ENCODE measurements around the gene LIPM. TPM values are rescaled to one million over a fixed set of nuclear protein-coding genes. Genes with fewer than 3 reads are reported as not detected.
"Not testable (repeated sequence)": the region's sequence is repeated elsewhere in the genome, so short reads cannot be mapped to it uniquely, and the experiment has no call there.

LIPM gene
- total and polyA plus RNA-seq, 2 of the 13 experiments (the other 11 are each of a cell fraction or from before 2014, with no cell fraction given), result not detected

- TF ChIP-seq ARID4A (CRISPR knock-in tag; IDR thresholded peaks at IDR 0.05; ENCODE audit: borderline replicate concordance) (no peak), JARID2 (CRISPR knock-in tag; IDR thresholded peaks at IDR 0.05; ENCODE audit: insufficient replicate concordance) (no peak)
These were observed 33.3 kb downstream of the LIPM start (continued) for GRCh38 chr10:88835910-88836221.

GRCh38 chr10:88837632-88838031 is 35.1 kb downstream of the LIPM start:
- POLR2A ChIA-PET, ATAC-seq: not testable (repeated sequence)

More at GRCh38 chr10:88837632-88838031, 35.1 kb downstream of the LIPM start:
- intact Hi-C loops (cut with micrococcal nuclease; ENCODE audit: unreplicated experiment); H3K4me2 ChIP-seq (ENCODE audit: low read depth, low read length); H3K79me2 ChIP-seq (ENCODE audit: insufficient read depth, low read length); H4K20me1 ChIP-seq (ENCODE audit: insufficient read depth, low read length); H3K4me1 ChIP-seq (ENCODE audit: insufficient read depth, low read length); H3K27ac ChIP-seq (ENCODE audit: extremely low read length, insufficient read depth, low read length); H3K4me3 ChIP-seq (replicated peaks in 1 of 3; ENCODE audit: insufficient read depth in 1 of 3, low read depth in 2 of 3, low read length in 3 of 3); DNase-seq (ENCODE audit: low spot score); H3K9me3 ChIP-seq (ENCODE audit: low read length); H2AFZ ChIP-seq (ENCODE audit: low read length); BruUV-seq (replicated peaks); FAIRE-seq; CTCF ChIA-PET (ENCODE audit: low intra/inter-chr PET ratio, low total read pairs); H3K27me3 ChIP-seq (ENCODE audit: control insufficient read depth in 1 of 2, insufficient read depth in 2 of 2, low read length in 2 of 2); H3K36me3 ChIP-seq (replicated peaks in 1 of 2; ENCODE audit: control insufficient read depth in 1 of 2, insufficient read depth in 2 of 2, low read length in 2 of 2); H3K9ac ChIP-seq (ENCODE audit: insufficient read depth, low read depth, low read length): not testable (repeated sequence)
- in situ Hi-C loops (cut with HindIII; ENCODE audit: extremely low pct_ligation_motif_present, low pct_unique_long_range_greater_than_20kb), result loop anchor here (5.0 to 25.0 kb wide), 2 partner anchors 100 to 375 kb away; partner anchors contain the start of gene CH25H
